Astrocyte of the spinal cord (primary cell): ENCODE measurements around the gene KIDINS220.

Source experiments
- DNase-seq: peaks from one replicate; pipeline ENCODE4 v3.0.0; 2011; ENCODE audit warnings: low read depth, low spot score
- H3K4me3 ChIP-seq: 2 replicates; pipeline ENCODE4 v1.5.1; 2011; ENCODE audit warnings: low read depth, mild to moderate bottlenecking, low read length, moderate library complexity
- in situ Hi-C: cut with HindIII; loops from 2 replicates; pipeline ENCODE4 v1.10.0; 2017; ENCODE audit warnings: low sequenced_read_pairs
- TF ChIP-seq, protein P1 (sequence below): IDR thresholded peaks from 2 replicates; pipeline ENCODE4 v1.5.1; 2012; ENCODE audit warnings: low read depth, mild to moderate bottlenecking, low read length, inconsistent platforms

Gene KIDINS220

DNA sequence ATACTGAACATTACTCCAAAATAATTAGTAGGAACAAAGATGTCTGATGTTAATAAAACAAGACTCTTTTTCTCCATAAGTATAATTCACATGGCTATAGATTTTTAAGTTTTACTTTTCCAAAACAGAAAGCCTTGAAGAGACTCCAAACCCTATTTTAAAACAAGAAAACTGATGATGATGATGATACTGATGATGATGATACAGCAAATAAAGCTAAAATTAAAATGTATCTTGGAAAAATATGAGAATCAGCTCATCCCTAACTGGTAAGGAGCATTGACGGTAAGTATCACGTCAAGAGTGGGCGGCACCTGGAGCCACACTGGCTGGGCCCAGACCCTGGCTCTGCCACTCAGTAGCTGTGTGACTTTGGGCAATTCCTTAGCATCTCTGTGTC, 116.0 kb downstream of the KIDINS220 start:
- DNase-seq, result no peak
- no peak overlapping the region for H3K4me3 ChIP-seq
- in situ Hi-C loops, result no loop called here
- TF ChIP-seq, protein P1, sequence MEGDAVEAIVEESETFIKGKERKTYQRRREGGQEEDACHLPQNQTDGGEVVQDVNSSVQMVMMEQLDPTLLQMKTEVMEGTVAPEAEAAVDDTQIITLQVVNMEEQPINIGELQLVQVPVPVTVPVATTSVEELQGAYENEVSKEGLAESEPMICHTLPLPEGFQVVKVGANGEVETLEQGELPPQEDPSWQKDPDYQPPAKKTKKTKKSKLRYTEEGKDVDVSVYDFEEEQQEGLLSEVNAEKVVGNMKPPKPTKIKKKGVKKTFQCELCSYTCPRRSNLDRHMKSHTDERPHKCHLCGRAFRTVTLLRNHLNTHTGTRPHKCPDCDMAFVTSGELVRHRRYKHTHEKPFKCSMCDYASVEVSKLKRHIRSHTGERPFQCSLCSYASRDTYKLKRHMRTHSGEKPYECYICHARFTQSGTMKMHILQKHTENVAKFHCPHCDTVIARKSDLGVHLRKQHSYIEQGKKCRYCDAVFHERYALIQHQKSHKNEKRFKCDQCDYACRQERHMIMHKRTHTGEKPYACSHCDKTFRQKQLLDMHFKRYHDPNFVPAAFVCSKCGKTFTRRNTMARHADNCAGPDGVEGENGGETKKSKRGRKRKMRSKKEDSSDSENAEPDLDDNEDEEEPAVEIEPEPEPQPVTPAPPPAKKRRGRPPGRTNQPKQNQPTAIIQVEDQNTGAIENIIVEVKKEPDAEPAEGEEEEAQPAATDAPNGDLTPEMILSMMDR, result no peak

DNA sequence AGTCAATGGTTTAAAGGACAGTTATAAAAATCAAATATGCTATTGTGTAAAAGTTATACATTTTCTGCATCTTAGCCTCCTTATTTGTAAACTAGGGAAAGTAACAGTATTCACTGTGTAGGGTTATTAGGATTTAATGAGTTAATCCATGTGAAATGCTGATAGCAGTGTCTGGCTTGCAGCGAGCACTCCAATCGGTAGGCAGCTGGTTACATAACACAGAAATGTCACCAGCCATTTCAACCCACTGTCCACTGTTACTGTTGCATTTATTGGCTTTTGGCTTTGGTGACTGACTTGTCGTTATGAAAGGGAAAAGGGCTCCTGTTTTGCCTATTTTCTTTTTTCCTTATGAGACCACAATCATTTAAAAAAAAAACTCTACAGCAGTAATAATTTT, 116.7 kb downstream of the KIDINS220 start:
- no peak for DNase-seq
- in situ Hi-C loops, result no loop called here
- TF ChIP-seq, protein P1, result no peak
- no peak overlapping the region for H3K4me3 ChIP-seq

DNA sequence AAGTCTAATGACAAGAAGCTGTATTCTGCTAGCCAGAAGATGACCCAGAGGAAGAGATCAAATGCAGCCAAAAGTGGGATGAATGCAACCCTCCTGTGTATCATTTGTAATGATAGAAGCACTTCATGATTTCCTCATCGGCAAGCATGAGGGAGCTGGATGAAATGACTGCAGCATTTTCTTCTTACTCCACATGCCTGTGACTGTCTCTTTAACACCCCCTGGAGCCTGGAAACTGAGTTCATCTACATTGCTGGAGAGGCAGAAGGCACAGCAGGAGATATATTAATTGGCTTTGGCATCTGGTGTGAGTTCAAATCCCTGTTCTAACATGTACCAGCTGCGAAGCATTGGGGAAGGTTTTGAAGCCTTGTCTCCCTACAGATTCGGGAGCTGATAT, 117.9 kb downstream of the KIDINS220 start:
- DNase-seq, result peak; percentile 5
- in situ Hi-C loops, result no loop called here
- TF ChIP-seq, protein P1, result no peak
- H3K4me3 ChIP-seq, result no peak overlapping the region

DNA sequence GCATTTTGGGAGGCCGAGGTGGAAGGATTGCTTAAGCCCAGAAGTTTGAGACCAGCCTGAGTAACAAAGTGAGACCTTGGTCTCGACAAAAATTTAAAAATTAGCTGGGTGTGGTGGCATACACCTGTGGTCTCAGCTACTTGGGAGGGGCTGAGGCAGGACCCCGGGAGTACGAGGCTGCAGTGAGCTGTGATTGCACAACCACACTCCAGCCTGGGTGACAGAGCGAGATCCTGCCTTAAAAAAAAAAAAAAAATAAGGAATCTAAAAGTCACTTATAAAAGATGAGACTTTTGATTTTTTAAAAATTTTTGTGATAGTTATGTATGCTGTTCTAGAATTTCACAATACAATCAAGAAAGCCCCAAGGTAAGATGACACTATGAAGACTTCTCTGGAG, 122.4 kb downstream of the KIDINS220 start:
- TF ChIP-seq, protein P1, result no peak
- DNase-seq, result no peak
- H3K4me3 ChIP-seq, result no peak overlapping the region
- in situ Hi-C loops, result no loop called here

DNA sequence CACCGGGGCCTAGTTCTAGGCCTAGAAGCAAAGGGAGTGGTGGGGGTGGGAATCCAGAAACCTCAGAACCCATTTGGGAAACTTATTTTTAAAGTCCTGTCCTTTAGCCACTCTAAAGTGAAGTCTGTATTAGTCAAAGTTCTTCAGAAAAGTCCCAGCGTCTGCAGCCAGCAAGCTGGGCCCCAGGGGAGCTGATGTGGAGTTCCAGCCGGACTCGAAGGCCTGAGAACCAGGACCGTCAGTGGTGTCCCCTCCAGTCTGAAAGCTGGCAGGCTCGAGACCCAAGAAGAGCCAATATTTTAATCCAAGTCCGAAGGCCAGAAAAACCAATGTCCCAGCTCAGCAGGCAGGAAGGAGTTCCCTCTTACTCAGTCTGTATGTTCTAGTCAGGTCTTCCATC, 123.1 kb downstream of the KIDINS220 start:
- TF ChIP-seq, protein P1, result no peak
- DNase-seq, result no peak
- in situ Hi-C loops, result no loop called here
- no peak overlapping the region for H3K4me3 ChIP-seq

DNA sequence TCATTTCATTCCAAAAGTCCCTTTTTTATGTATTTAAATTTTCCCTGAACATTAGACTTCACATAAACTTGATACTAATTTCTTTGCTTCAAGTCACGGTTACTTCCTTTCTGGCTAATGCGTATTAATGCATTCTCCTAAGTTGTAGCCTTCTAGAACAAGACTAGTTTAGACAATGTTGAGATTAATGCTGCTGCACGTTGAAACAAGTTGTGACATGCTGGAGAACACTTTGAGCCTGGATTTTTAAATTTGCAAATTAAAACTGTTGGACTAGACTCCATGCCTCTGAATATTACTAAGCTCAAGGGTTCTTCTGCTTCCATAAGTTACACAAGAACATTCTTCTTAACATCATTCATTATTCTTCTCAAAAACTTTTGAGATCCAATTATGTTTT, 126.5 kb downstream of the KIDINS220 start:
- TF ChIP-seq, protein P1, result no peak
- no peak overlapping the region for H3K4me3 ChIP-seq
- in situ Hi-C loops, result no loop called here
- no peak for DNase-seq

DNA sequence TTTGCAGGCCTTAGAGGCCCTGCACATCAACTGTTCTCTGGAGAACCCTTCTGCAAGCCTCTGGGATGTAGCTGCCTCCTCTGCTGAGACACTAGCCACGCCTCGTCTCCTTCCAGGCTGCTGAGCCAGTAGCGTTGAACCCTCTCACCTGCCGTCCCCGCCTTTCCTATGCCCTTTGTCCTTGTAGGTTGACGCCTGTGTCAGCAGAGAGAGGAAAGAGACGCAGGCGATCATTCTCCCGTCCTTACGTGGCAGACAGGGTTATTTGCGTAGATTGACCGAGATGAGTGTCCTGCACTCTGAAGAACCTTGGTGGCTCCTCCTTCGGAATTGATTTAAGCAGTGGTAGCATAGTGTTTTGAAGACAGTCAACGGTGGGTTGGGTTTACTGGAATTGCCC, 127.8 kb downstream of the KIDINS220 start:
- DNase-seq, result no peak
- in situ Hi-C loops, result no loop called here
- TF ChIP-seq, protein P1, result no peak
- H3K4me3 ChIP-seq, result no peak overlapping the region
